HG03457 (cell line): ENCODE measurements around the gene PRRT2.

Experiments
- ATAC-seq: cut with Tn5 transposase; IDR thresholded peaks from one replicate; pipeline ENCODE4 v1.9.1; 2021; ENCODE audit warnings: moderate number of reproducible peaks; ENCODE audit not compliant: unreplicated experiment

Gene PRRT2

DNA sequence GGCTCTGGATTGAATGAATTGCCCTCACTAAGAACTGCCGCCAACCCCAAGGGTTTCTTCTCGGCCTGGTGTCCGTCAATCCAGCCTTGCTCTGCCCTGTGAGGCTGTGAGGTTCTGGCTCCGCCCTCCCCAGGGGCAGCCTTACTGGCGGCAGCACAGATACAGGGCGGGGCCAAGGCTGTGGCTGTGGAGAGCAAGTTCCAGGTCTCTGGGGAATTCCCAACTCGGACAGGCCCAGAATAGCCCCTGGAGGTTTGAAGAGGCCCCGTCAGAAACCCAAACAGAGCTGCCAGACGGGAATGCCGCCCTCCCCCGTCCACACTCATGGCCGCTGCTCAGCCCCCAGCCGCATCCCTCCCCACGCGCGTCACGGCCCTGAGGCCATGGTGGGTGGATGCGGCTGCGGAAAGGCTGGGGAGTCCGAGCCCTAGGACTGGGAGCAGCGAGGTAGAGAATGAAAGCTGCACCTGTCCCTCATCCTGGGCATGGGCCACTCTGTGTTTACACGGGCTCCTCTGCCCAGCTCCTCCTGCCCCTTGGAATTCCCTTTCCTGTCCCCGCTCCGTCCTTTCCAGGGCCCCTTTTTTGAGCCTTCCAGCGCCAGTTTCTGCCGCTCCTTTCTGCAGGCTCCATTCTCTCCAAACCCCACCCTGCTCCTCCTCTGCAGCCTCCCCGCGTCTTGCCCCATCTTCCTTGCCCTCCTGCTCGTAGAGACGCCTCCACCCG, 660 bp upstream of the PRRT2 start:
- ATAC-seq: peak; percentile 29

DNA sequence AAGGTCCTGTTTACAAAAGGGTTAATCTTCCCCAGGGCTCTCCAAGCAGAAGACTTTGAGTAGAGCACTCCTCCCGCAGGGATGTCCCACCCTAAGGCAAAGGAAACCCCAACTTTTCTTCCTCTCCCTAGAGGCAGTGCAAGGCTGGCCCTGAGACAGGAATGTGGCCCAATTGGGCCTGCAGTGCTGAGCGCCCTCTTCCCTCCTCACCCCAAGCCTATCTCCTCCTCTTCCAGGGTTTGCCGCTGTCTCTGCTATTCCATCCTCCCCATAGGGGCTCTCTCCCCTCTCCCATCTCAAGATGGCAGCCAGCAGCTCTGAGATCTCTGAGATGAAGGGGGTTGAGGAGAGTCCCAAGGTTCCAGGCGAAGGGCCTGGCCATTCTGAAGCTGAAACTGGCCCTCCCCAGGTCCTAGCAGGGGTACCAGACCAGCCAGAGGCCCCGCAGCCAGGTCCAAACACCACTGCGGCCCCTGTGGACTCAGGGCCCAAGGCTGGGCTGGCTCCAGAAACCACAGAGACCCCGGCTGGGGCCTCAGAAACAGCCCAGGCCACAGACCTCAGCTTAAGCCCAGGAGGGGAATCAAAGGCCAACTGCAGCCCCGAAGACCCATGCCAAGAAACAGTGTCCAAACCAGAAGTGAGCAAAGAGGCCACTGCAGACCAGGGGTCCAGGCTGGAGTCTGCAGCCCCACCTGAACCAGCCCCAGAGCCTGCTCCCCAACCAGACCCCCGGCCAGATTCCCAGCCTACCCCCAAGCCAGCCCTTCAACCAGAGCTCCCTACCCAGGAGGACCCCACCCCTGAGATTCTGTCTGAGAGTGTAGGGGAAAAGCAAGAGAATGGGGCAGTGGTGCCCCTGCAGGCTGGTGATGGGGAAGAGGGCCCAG, 1.0 kb downstream of the PRRT2 start:
- no peak for ATAC-seq

DNA sequence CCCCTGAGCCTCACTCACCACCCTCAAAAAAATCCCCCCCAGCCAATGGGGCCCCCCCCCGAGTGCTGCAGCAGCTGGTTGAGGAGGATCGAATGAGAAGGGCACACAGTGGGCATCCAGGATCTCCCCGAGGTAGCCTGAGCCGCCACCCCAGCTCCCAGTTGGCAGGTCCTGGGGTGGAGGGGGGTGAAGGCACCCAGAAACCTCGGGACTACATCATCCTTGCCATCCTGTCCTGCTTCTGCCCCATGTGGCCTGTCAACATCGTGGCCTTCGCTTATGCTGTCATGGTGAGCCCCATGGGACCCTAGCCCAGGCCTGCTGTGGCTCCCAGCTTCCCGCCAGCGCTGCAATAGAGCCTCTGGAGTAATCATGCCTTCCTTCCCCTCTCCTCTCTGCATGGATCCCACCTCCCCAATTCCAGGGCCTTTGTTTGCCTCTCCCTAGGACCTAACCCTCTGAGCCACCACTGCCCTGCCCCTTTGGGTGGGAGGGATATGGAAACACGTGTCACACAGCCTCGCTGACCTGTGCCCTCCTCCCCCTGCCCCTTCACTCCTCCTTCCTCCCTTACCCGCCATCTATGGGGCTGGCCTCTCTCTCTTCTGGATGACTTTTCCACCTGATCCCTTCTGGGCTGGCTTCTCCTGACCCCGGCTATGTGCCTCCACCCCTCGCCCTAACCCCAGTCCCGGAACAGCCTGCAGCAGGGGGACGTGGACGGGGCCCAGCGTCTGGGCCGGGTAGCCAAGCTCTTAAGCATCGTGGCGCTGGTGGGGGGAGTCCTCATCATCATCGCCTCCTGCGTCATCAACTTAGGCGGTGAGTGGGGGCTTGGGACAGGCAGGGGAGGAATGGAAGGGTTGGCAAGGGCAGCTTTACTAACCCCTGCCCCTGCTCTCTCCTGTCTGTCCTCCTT, 1.9 kb downstream of the PRRT2 start:
- no peak for ATAC-seq

DNA sequence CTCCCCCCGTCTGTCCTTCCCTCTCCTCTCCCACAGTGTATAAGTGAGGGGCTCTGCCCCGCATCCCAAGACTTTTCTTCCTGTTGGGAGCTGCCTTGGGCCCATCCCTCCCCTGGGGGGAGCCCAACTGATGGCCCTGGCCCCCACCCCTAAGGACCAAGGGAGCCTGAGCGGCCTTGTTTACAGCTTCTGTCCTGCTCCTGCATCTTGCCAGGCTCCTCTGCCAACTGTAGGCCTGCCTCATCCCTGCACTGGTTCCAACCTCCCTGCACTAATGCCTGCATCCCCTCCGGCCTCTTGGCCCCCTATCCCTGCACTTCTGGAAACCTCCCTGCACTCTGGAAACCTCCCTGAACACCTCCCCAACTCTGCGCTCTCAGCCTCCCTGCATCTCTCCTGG, 2.6 kb downstream of the PRRT2 start:
- ATAC-seq: no peak

DNA sequence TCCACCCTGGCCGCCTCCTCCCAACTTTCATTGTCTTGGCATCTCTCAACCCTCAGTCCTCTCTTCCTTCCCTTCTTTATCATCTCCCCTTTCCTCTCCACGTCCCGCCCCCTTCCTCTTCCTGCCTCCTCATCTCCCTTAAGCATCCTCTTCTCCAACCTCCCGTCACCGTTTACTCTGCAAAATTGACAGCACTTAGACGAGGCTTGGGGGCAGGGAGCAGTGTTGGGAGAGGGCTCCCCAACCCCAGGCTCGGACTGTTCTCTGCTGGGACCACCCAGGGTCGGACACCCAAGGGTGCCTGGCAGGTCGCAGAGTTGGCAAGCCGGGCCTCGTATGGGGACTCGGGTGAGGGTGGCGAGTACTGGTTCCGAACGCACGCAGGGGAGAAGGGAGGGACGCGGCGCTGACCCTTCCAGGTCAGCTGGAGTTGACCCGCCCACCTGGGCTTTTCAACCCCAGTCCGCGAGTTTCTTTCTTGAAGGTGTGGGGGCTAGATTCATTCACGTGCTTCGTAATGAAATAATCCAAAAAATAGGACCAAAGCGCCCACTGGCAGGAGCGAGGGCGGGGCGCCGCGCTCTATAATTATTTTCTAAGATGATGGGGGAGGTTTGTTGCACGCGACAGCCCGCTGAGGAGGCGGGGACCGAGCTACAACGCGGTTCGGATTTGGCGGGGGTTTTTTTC, 3.2 kb downstream of the PRRT2 start:
- ATAC-seq: no peak

DNA sequence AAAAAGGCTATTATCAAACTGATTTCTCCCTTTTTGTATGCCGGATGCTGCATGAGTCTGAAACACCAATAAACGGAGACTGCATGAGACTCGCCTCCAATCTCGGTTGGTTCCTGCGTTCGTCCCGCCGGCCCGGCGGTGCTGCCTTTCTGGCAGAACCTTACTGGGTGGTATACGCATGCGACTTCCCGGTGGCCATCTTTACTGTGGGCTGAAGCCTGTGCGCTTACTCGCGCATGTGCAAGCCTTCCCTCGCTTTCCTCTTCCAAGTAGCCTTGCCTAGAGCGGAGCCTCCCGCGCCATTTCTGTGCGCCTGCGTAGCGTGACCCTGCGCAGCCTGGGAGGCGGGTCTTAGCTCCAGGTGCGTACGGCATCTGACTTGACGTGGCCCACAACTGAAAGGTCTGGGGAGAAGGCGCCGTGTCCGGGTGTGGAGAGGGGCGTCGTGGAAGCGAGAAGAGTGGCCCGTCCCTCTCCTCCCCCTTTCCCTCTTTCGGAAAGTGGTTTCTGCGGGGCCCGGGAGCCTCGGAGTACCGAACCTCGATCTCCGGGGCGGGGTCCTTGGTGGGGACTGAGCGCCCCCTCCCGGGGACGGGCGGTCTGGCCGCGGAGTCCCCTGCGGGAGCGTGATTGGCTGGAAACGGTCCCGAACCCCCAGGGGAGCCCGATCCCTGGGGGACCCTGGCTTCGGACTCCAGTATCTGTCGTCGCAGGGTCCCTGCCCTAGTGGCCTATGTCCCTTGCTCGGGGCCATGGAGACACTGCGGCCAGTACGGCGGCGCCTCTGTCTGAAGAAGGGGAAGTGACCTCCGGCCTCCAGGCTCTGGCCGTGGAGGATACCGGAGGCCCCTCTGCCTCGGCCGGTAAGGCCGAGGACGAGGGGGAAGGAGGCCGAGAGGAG, 4.0 kb downstream of the PRRT2 start, which contains the start of gene PAGR1:
Gene PAGR1, plus strand, starts transcription at position 360 of the 901 bp plus-strand sequence. Its CDS starts 374 bp downstream, at position 734.
- ATAC-seq: peak; percentile 44

DNA sequence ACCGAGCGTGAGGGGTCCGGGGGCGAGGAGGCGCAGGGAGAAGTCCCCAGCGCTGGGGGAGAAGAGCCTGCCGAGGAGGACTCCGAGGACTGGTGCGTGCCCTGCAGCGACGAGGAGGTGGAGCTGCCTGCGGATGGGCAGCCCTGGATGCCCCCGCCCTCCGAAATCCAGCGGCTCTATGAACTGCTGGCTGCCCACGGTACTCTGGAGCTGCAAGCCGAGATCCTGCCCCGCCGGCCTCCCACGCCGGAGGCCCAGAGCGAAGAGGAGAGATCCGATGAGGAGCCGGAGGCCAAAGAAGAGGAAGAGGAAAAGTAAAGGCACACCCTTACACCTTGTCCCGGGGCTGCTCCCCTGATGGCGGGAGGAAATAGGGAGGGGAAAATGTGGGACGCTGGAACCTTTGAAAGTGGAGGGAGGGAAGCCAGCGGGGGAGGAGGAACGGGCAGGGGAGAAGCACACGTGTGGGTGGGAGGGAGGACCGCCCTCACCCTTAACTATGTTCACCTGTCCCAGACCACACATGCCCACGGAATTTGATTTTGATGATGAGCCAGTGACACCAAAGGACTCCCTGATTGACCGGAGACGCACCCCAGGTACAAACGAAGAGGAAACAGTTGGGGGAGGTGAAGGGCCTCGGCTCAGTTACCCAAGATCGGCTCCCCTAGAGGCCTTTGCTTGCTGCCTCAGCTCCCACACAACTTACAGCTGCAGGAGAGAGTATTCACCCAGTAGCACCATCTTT, 4.9 kb downstream of the PRRT2 start:
- ATAC-seq: no peak

DNA sequence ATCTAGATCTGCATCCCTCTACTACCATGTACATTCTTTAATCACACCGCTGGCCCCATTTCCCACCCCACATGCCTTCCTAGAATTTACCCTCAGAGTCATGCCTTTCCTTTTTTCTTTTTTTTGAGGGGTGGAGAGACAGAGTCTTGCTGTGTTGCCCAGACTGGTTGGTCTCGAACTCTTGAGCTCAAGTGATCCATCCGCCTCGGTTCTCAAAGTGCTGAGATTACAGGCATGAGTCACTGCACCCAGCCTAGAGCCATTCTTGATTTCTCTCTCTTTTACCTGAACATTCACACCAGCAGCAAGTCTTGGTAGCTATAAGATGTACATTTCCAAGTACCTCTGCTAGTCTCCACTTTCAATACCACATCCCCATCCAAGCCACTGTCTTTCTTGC, 6.1 kb downstream of the PRRT2 start:
- ATAC-seq: no peak

DNA sequence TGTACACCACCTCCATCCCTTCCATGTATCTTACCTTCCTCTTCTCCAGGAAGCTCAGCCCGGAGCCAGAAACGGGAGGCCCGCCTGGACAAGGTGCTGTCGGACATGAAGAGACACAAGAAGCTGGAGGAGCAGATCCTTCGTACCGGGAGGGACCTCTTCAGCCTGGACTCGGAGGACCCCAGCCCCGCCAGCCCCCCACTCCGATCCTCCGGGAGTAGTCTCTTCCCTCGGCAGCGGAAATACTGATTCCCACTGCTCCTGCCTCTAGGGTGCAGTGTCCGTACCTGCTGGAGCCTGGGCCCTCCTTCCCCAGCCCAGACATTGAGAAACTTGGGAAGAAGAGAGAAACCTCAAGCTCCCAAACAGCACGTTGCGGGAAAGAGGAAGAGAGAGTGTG, 7.5 kb downstream of the PRRT2 start:
- ATAC-seq: no peak

DNA sequence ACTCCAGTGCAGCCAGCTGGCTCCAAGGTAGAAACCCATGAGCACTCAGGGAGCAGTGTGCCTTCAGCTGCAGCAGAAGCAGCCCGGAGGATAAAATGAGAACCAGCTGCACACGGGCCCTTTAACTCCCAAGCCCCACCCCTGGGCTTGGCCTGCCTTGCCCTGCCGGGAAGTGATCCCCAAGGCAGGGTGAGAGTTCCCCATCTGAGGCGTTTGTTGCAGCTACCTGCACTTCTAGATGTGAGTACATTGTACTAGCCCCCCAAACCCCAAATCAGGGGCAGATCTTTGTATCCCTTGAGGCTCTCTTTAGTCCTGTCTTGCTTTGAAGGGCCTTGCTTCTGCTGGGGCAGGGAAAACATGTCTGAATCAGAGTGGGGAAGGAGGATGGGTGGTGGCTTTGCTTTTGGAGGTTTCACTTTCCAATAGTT, 8.3 kb downstream of the PRRT2 start, which contains the start of gene MVP:
Gene MVP, plus strand, starts transcription at position 192 of the 431 bp plus-strand sequence. CDS start 10,088 bp downstream, outside the sequence.
- no peak for ATAC-seq

DNA sequence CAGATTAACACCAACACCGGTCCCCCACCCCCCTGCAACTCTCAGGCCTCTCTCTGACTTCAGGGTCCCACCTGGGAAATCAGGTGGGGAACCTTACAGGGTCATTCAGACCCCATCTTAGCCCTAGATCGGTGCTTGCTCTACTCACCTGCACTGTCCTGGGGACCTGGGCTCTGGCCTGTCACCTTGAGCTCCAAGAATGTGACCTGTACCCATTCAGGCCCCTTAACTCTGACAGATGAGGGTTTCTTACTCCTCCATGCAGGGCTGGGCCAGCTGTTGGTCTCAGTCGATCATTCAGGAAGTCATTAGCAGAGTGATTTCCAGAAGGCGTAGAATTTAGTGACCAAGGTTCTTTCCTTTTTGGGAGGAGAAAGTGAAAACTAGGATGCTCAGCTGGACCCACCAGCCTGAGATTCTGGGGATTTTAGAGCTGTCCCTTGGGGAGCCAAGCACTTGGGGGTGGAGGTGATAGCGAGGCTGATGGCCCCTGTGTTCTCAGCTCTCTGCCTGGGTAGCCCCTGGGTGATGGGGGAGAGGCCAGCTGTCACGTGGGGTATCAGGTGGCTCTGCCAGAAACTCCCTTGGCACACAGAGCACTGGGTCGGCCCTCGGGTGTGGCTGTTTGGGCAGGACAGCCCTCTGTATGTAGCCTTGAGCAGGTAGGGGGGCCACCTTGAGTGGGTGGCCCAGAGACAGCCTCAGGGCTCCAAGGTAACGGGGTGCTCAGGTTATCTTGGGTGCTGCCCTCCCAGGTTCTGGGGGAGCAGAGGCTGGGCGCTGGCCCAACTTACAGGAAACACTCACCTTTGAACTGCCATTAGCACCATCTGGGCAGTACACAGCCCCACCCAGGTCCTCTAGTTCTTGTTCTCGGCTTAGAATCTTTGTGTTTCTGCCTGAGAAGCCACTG, 9.0 kb downstream of the PRRT2 start:
- ATAC-seq: no peak

DNA sequence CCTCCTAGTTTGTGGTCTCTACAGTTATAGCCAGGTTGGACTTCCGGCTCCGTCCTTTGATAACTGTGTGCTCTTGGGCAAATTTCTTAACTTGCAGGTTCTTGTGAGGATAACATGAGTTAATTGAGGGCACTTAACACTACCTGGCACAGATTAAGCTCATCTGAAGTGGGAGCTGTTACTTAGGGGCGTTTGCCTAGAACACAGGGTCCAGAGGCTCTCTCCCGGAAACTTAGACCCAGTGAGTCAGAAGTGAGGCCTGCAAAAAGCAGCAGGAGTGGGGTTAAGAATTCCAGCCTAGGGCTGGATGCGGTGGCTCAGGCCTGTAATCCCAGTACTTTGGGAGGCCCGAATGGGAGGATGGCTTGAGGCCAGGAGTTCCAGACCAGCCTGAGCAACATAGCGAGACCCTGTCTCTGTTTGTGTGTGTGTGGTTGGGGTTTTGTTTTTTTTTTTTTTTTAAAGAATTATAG, 9.7 kb downstream of the PRRT2 start:
- ATAC-seq: no peak

DNA sequence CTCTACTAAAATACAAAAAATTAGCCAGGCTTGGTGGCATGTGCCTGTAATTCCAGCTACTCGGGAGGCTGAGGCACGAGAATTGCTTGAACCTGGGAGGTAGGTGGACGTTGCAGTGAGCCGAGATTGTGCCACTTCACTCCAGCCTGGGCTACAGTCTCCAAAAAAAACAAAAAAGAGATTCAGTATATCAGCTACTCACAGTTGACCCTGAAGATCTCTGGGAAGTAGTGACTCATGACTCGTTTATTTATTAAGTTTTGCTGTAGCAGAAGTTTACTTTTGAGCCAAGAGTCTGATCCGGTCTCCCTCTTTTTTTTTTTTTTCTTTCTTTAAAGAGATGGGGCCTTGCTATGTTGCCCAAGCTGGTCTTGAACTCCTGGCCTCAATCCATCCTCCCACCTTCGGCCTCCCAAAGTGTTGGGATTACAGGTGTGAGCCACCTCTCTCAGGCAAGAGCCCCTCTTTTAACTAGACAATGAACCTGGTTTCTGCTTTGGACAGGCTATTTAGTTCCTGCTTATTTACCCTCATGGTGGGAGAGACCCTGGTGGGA, 12.7 kb downstream of the PRRT2 start:
- no peak for ATAC-seq

DNA sequence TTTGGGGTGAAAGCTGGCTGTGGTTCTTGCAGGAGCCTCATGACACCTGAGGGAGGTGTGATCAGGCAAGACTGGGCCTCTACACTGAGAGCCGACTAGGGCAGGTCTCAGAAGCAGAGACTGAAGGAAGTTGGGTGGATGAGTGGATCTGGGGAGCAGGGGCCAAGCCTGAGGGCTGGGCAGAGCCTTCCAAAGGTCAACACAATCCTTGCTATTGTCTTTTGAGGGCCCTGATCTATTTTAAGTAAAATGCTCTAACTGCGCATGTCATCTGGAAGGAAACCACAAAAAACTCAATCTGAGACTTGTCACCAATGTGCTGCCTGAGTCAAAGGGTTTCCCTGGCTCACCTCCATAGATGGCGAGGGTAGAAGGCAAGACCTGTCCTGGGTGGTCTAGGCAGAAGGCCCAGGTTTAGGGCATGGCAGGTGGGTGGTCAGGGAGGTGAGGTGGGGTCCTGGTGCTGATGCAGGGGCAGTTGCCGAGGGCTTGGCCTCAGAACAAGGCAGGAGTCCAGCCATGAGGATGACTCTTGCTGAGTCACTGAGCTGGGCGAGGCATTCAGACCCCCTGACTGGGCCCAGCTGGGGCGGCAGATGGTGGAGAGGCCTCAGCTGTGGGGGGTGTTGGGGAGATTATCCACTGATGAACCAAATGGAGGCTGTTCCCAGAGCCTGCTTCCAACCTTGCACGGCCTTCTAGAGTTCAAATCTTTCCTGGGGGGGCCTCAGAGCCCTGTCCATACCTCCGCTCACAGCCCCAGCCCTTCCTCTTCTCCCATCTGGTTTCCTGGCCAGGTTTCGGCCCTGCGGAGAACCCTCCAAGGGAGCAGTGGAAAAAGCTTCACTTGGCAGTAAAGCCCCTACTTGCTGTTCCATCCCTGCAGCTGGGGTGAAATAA, 13.4 kb downstream of the PRRT2 start:
- no peak for ATAC-seq

DNA sequence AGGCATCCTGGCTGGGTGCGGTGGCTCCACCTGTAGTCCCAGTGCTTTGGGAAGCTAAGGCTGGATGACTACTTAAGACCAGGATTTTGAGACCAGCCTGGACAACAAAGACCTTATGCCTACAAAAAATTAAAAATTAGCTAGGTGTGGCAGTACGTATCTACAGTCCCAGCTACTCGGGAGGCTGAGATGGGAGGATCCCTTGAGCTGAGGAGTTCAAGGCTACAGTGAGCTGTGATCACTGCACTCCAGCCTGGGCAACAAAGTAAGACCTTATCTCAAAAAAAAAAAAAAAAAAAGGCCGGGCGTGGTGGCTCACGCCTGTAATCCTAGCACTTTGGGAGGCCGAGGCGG, 14.3 kb downstream of the PRRT2 start:
- no peak for ATAC-seq

DNA sequence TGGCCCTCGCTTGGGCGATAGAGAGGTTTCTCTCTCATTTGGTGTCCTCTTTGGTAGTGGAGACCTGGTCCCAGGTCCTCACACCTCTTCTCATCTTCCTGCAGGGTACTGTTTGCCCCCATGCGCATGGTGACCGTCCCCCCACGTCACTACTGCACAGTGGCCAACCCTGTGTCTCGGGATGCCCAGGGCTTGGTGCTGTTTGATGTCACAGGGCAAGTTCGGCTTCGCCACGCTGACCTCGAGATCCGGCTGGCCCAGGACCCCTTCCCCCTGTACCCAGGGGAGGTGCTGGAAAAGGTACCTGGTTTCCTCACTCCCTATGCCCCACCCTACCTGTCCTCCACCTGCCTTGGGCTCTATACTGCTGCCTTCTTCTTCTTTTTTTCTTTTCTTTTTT, 18.8 kb downstream of the PRRT2 start:
- no peak for ATAC-seq
